HepG2 (cell line): ENCODE results near the gene PPP2R5B. TPM values are rescaled to one million over a fixed set of nuclear protein-coding genes. Genes with fewer than 3 reads are reported as not detected.

Experiments used
- ATF4 ChIP-seq, 2 experiments: fragments of 450-650 bp in 1 of 2; sonication (generic) in 1 of 2; formaldehyde crosslinking; IDR thresholded peaks; 2 replicates each; pipeline versions ENCODE4 v1.5.0 to v1.8.0; 2020 to 2022; ENCODE audit warnings: mild to moderate bottlenecking in 1 of 2, missing genetic modification reagents in 1 of 2
- CBFB ChIP-seq: sonication (generic); formaldehyde crosslinking; IDR thresholded peaks from 2 replicates; pipeline ENCODE4 v1.4.0; 2020; ENCODE audit warnings: missing genetic modification reagents
- CEBPG ChIP-seq: IDR thresholded peaks from 2 replicates; pipeline ENCODE4 v1.6.1; 2016
- GTF3A ChIP-seq: sonication (generic); formaldehyde crosslinking; conservative IDR thresholded peaks from 2 replicates; pipeline ENCODE4 v1.4.0; 2020; ENCODE audit warnings: mild to moderate bottlenecking, missing genetic modification reagents
- HIVEP1 ChIP-seq: sonication (generic); formaldehyde crosslinking; IDR thresholded peaks from 2 replicates; pipeline ENCODE4 v1.4.0; 2020; ENCODE audit warnings: mild to moderate bottlenecking, missing genetic modification reagents
- KDM3A ChIP-seq: IDR thresholded peaks from 2 replicates; pipeline ENCODE4 v1.6.1; 2018; ENCODE audit warnings: low read depth, missing compliant biosample characterization
- MYC ChIP-seq: sonication (generic); formaldehyde crosslinking; IDR thresholded peaks from 2 replicates; pipeline ENCODE4 v1.9.0; 2021; ENCODE audit warnings: missing genetic modification reagents, borderline replicate concordance
- PATZ1 ChIP-seq: sonication (generic); formaldehyde crosslinking; IDR thresholded peaks from 2 replicates; pipeline ENCODE4 v1.4.0; 2020; ENCODE audit warnings: missing genetic modification reagents
- PAWR ChIP-seq: sonication (generic); formaldehyde crosslinking; IDR thresholded peaks from 2 replicates; pipeline ENCODE4 v1.4.0; 2020; ENCODE audit warnings: missing genetic modification reagents, mild to moderate bottlenecking, borderline replicate concordance
- POLR2G ChIP-seq: fragments of 200-400 bp; formaldehyde crosslinking; IDR thresholded peaks from 2 replicates; pipeline ENCODE4 v1.6.1; 2018; ENCODE audit warnings: mild to moderate bottlenecking, low read depth, low read length, moderate library complexity
- RAD21 ChIP-seq: fragments of 450-650 bp; formaldehyde crosslinking; IDR thresholded peaks from 2 replicates; pipeline ENCODE4 v1.5.0; 2020; ENCODE audit warnings: mild to moderate bottlenecking
- RBFOX2 ChIP-seq: fragments of 200-400 bp; formaldehyde crosslinking; IDR thresholded peaks from 2 replicates; pipeline ENCODE4 v1.6.1; 2017; ENCODE audit warnings: low read depth, mild to moderate bottlenecking, low read length
- RXRB ChIP-seq: IDR thresholded peaks from 2 replicates; pipeline ENCODE4 v1.6.1; 2016; ENCODE audit warnings: borderline replicate concordance, missing genetic modification reagents, missing compliant biosample characterization
- SPEN ChIP-seq: sonication (generic); formaldehyde crosslinking; IDR thresholded peaks from 2 replicates; pipeline ENCODE4 v1.5.1; 2020; ENCODE audit warnings: low read depth, mild to moderate bottlenecking, missing genetic modification reagents
- SRSF4 ChIP-seq: fragments of 200-400 bp; formaldehyde crosslinking; IDR thresholded peaks from one replicate; pipeline ENCODE4 v1.6.1; 2018; ENCODE audit warnings: mild to moderate bottlenecking, low read depth, low read length, moderate library complexity; ENCODE audit not compliant: poor library complexity, severe bottlenecking
- ZNF34 ChIP-seq: sonication (generic); formaldehyde crosslinking; IDR thresholded peaks from 2 replicates; pipeline ENCODE4 v1.4.0; 2020; ENCODE audit warnings: mild to moderate bottlenecking, missing genetic modification reagents, borderline replicate concordance
- ZNF354B ChIP-seq: sonication (generic); formaldehyde crosslinking; IDR thresholded peaks from 2 replicates; pipeline ENCODE4 v1.8.0; 2022; ENCODE audit warnings: mild to moderate bottlenecking, missing genetic modification reagents
- ZNF605 ChIP-seq: sonication (generic); formaldehyde crosslinking; IDR thresholded peaks from 2 replicates; pipeline ENCODE4 v1.8.0; 2022; ENCODE audit warnings: mild to moderate bottlenecking, missing genetic modification reagents
- polyA plus RNA-seq, 8 experiments: library from polyadenylated mRNA; depleted of rRNA in 3 of 8; stranded (reverse) in 7 of 8; unstranded in 1 of 8; fragments of >200 nt; fragmentation: Illumina TruSeq in 4 of 8; extraction: Trizol in 4 of 8; gene quantifications; 2 replicates each; pipeline versions ENCODE4 v1.2.1 to v1.2.3, GENCODE V29; 2011 to 2016; ENCODE audit warnings: low read depth in 4 of 8, missing spikeins in 1 of 8, mixed read lengths in 1 of 8; ENCODE audit not compliant: insufficient read depth in 1 of 8
- total RNA-seq, 5 experiments: library from RNA; depleted of rRNA; stranded (reverse); fragments of >200 nt; fragmentation: Illumina TruSeq; extraction: Trizol; gene quantifications; 2 replicates each; pipeline ENCODE4 v1.2.3, GENCODE V29; 2016; ENCODE audit warnings: low read depth in 1 of 5
- TF ChIP-seq, protein P1 (sequence below): sonication (generic); formaldehyde crosslinking; IDR thresholded peaks from 2 replicates; pipeline ENCODE4 v1.4.0; 2020; ENCODE audit warnings: missing genetic modification reagents

The PPP2R5B gene
- total and polyA plus RNA-seq, 2 of the 13 experiments (the other 11 are each of a cell fraction or from before 2014, with no cell fraction given), result 2.3 to 8.3 TPM

DNA sequence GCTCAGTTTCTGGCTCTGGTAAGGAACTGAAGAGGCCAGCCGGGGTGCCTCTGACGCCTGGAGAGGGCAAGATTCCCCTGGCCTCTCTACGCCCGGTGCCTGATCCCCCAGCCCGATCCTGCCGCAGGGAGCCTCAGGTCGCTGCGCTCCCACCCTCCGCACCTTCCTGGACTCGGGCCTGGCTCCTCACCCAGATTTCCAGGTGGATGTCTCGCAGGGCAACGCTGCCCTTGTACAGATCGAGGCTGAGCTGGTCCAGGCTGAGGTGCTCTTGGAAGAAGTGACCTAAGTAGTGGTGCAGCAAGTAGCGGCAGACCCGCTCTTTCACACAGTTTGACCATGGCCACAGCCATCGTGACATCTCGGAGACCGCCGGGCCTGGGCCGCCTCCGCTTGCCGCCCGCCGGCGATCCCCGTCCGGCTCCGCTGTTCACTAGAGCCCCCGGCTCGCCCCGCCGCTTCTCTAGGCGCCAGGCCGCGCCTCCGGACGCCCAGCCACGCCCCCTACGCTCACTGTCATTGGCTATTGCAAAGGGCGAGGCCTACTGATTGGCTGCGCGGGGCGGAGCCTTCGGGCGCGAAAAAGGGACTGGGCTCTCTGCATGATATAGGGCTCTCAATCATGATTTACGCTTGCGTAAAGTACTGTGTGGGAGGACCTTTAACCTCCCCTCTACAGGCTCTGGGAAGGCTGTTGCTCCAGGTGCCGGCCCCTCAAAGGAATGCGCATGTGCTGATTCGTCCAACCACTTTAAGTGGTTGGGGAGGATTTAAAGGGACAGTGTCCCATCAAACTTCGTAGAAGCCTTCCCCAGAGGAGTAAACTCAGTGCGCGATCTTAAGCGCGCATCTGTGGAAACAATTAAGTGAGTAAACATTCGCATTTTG lies 7.5 kb upstream of the PPP2R5B start, which contains the start of gene ATG2A (continued):
- peak; percentile 76 for TF ChIP-seq ZNF605 (CRISPR knock-in tag)
- no peak for TF ChIP-seq CBFB
- TF ChIP-seq RXRB, result peak; percentile 24; the same call in 1 of the 2 replicates
- no peak for TF ChIP-seq GTF3A (CRISPR knock-in tag)
- no peak for TF ChIP-seq ZNF34 (CRISPR knock-in tag)
- TF ChIP-seq CEBPG (CRISPR knock-in tag), result peak; percentile 65
- peak; percentile 38; the same call in 1 of the 2 replicates for TF ChIP-seq MYC (CRISPR knock-in tag)
- peak; percentile 83 for TF ChIP-seq RBFOX2
- TF ChIP-seq PATZ1 (CRISPR knock-in tag), result peak; percentile 66; the same call in 1 of the 2 replicates
- TF ChIP-seq ATF4 (CRISPR knock-in tag; IDR thresholded peaks at IDR 0.05), result no peak; a peak in 1 of 4 replicates
- TF ChIP-seq RAD21 (CRISPR knock-in tag), result peak; percentile 36; the same call in 1 of the 2 replicates
- peak; percentile 88 for TF ChIP-seq POLR2G
- TF ChIP-seq SRSF4, result no peak
- peak; percentile 39; the same call in 1 of the 2 replicates for TF ChIP-seq HIVEP1 (CRISPR knock-in tag)
- no peak for TF ChIP-seq KDM3A (CRISPR knock-in tag)
- TF ChIP-seq PAWR (CRISPR knock-in tag), result no peak
- TF ChIP-seq, protein P1, sequence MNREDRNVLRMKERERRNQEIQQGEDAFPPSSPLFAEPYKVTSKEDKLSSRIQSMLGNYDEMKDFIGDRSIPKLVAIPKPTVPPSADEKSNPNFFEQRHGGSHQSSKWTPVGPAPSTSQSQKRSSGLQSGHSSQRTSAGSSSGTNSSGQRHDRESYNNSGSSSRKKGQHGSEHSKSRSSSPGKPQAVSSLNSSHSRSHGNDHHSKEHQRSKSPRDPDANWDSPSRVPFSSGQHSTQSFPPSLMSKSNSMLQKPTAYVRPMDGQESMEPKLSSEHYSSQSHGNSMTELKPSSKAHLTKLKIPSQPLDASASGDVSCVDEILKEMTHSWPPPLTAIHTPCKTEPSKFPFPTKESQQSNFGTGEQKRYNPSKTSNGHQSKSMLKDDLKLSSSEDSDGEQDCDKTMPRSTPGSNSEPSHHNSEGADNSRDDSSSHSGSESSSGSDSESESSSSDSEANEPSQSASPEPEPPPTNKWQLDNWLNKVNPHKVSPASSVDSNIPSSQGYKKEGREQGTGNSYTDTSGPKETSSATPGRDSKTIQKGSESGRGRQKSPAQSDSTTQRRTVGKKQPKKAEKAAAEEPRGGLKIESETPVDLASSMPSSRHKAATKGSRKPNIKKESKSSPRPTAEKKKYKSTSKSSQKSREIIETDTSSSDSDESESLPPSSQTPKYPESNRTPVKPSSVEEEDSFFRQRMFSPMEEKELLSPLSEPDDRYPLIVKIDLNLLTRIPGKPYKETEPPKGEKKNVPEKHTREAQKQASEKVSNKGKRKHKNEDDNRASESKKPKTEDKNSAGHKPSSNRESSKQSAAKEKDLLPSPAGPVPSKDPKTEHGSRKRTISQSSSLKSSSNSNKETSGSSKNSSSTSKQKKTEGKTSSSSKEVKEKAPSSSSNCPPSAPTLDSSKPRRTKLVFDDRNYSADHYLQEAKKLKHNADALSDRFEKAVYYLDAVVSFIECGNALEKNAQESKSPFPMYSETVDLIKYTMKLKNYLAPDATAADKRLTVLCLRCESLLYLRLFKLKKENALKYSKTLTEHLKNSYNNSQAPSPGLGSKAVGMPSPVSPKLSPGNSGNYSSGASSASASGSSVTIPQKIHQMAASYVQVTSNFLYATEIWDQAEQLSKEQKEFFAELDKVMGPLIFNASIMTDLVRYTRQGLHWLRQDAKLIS, result no peak
- peak; percentile 84 for TF ChIP-seq SPEN
- no peak for TF ChIP-seq ZNF354B
